Duodenal mucosa (tissue), 2 donors: ENCODE measurements around the gene CSDE1.

Source experiments
- H3K27ac ChIP-seq: one replicate; pipeline ENCODE4 v1.7.0; 2013; ENCODE audit warnings: low read depth, low read length
- H3K27me3 ChIP-seq, 2 donors: one replicate each; pipeline ENCODE4 v1.7.0; 2013; ENCODE audit warnings: low read length in 2 of 2, control low read depth in 1 of 2; ENCODE audit not compliant: insufficient read depth in 2 of 2, control insufficient read depth in 1 of 2
- H3K36me3 ChIP-seq, 2 donors: one replicate each; pipeline ENCODE4 v1.7.0; 2013; ENCODE audit warnings: low read length in 2 of 2, control low read depth in 1 of 2; ENCODE audit not compliant: insufficient read depth in 2 of 2, control insufficient read depth in 1 of 2
- H3K4me1 ChIP-seq, 2 donors: one replicate each; pipeline ENCODE4 v1.7.0; 2013; ENCODE audit warnings: low read length in 2 of 2, control low read depth in 1 of 2; ENCODE audit not compliant: insufficient read depth in 2 of 2, control insufficient read depth in 1 of 2
- H3K4me3 ChIP-seq, 2 donors: one replicate each; pipeline ENCODE4 v1.7.0; 2013; ENCODE audit warnings: low read length in 2 of 2, low read depth in 1 of 2
- H3K9ac ChIP-seq, 2 donors: one replicate each; pipeline ENCODE4 v1.7.0; 2013; ENCODE audit warnings: low read length in 2 of 2, low read depth in 1 of 2
- H3K9me3 ChIP-seq, 2 donors: one replicate each; pipeline ENCODE4 v1.7.0; 2013; ENCODE audit warnings: low read length in 2 of 2, control low read depth in 1 of 2; ENCODE audit not compliant: control insufficient read depth in 1 of 2

Gene CSDE1

DNA sequence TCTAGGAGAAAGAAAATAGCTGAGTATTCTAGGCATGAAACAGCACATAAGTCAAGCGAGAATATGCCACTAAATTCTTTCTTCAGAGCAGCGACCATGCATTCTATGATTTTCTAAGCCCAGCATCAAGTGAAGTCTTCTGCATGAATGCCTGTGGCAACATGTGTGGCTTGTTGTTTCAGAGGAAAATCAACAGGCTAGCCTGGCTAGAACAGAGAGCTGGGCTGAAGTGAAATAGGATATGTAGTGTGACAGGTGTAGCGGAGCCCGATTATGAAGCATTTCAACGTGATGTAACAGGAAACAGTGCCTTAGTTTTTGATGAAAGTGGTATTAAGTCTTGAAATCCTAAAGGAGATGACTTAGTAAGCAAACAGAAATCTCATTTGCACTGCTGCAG lies 7.0 kb downstream of the CSDE1 start:
- Histone ChIP-seq H3K9ac (no peak overlapping the region), H3K9me3 (no peaks in the 10 kb centered on the region), H3K27ac (no peak overlapping the region), H3K4me3 (no peak overlapping the region), H3K4me1 (peaks cover 41 to 67% of the 10 kb centered on the region in 2 donors), H3K27me3 (no peaks in the 10 kb centered on the region), H3K36me3 (peaks cover 15 to 34% of the 10 kb centered on the region in 2 donors)

DNA sequence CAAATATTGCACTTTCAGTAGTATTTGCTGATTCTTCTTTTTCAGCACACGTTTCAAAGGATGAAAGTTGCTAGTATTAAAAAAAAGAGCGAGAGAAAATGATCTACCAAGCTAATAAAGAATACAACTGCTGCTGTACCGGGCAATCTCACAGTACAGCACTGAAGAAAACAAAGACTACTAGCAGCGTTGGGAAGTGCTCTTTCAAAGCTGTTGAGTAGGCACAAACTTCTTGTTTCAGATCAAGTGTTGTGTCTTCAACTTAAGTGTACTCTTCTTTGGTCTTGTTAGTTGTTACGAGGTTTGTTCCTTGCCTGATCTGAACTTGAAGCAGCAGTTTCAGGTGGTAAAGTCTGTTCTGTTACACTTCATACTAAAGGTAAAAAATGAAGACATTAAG lies 7.9 kb downstream of the CSDE1 start:
- Histone ChIP-seq H3K36me3 (peaks cover 19 to 35% of the 10 kb centered on the region in 2 donors), H3K9ac (no peak overlapping the region), H3K27ac (no peak overlapping the region), H3K9me3 (no peaks in the 10 kb centered on the region), H3K4me3 (no peak overlapping the region), H3K27me3 (no peaks in the 10 kb centered on the region), H3K4me1 (peaks cover 32 to 57% of the 10 kb centered on the region in 2 donors)

DNA sequence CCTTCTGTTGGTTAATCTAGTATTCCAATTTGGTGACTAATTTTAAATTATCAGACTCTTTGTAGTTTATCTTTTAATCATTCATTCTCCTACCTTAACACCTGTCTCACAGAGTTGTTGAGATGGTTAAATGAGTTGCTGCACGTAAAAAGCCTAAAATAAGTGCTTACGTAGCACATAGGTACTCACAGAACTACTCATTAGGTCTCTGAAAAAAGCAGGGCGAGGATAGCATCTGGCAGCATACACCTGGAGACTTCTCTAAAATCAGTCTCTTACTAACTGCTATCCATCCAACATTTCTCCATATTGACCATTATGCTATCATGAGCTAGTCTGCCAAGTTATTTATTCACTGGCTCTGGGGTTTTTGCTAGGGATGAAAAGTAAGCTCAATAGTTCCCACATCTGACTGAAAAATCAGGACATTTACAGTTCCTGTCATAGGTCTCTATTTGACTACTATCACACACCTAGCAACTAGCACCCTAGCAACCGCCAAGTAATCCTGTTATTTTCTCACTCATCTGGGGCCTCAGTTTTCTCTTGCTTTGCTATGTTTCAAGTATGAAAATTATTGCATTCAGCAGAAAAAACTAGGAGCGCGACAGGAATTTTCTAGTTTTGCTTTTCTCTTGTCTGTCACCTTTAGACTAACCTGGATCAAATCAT lies 11.2 kb downstream of the CSDE1 start:
- H3K4me1 ChIP-seq, result peaks cover 10 to 26% of the 10 kb centered on the region in 2 donors

DNA sequence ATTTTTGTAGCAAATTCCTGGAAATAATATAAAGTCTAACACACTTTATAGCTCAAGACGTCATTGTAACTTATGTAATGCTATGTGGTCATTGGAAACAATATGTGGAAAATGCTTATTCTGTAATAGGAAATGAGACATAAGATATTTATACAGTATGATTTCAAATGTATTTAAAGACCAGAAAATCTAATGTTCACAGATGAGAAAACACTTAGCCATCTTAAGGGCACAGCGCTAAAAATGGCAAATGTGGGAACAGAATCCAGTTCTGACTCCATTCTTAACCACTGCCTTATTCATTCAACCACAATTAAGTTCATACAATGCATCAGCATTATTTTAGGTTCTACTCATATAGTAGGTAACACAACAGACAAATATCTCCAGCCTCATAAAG lies 12.5 kb downstream of the CSDE1 start:
- Histone ChIP-seq H3K4me1 (peaks cover 4 to 15% of the 10 kb centered on the region in 2 donors), H3K4me3 (no peak overlapping the region), H3K9ac (no peak overlapping the region), H3K27ac (no peak overlapping the region), H3K36me3 (peaks cover 26 to 55% of the 10 kb centered on the region in 2 donors), H3K9me3 (no peaks in the 10 kb centered on the region), H3K27me3 (no peaks in the 10 kb centered on the region)

More for the DNA sequence above, 11.2 kb downstream of the CSDE1 start:
- H3K27ac ChIP-seq, result no peak overlapping the region
- H3K9me3 ChIP-seq, result no peaks in the 10 kb centered on the region
- H3K27me3 ChIP-seq, result no peaks in the 10 kb centered on the region
- peaks cover 22 to 48% of the 10 kb centered on the region in 2 donors for H3K36me3 ChIP-seq
- H3K9ac ChIP-seq, result no peak overlapping the region
- H3K4me3 ChIP-seq, result no peak overlapping the region

DNA sequence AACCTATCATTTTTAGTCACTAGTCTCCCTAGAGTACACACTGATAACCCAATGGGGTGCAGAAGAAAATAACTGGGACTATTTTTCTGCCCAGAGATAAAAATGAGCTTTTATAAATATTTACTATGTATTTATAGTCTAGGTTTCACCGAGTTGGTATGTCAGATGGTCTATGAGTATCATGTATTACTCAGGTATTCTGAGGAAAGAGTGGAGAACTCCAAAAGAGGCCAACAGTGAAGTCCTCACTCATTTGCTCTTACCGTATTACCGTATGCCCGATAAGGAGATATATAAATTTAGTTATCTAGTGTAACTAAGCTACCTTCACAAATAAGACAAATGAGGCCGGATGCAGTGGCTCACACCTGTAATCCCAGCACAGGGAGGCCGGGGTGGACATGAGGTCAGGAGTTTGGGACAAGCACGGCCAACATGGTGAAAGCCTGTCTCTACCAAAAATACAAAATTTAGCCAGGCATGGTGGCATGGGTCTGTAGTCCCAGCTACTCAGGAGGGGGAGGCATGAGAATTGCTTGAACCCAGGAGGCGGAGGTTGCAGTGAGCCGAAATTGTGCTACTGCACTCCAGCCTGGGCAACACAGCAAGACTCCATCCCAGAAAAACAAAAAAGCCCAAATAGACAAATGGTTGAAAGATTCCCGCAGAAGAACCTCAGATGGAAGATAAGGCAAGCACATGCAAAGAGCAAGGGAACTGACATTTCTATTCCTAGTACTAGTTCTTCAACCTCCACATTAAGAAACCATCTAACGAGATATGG lies 15.6 kb downstream of the CSDE1 start:
- H3K27me3 ChIP-seq, result no peaks in the 10 kb centered on the region
- H3K36me3 ChIP-seq, result peaks cover 18 to 49% of the 10 kb centered on the region in 2 donors
- H3K27ac ChIP-seq, result no peak overlapping the region
- H3K4me1 ChIP-seq, result peaks cover 6 to 20% of the 10 kb centered on the region in 2 donors
- no peak overlapping the region for H3K9ac ChIP-seq
- no peaks in the 10 kb centered on the region for H3K9me3 ChIP-seq
- H3K4me3 ChIP-seq, result no peak overlapping the region

DNA sequence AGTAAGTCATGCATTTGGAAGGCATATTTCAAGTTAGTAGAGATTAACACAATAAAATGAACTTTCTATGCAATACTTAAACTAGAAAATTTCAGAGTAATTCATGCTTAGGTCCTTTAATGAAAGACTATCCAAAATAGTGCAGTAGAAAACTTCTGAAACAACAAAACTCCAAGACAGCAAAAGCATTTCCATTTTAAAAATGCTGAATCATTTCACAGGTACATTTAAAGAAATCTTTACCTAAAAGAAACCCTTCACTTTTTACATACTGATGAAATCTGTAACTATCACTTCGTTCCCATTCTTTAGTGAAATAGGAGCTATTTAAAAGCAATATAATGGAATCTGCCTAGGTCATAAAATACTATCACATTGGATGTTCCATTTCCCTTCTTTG lies 17.5 kb downstream of the CSDE1 start:
- H3K9me3 ChIP-seq, result no peaks in the 10 kb centered on the region
- no peak overlapping the region for H3K4me3 ChIP-seq
- H3K27me3 ChIP-seq, result no peaks in the 10 kb centered on the region
- H3K27ac ChIP-seq, result no peak overlapping the region
- peaks cover 33 to 52% of the 10 kb centered on the region in 2 donors for H3K36me3 ChIP-seq
- H3K4me1 ChIP-seq, result peaks cover 12 to 28% of the 10 kb centered on the region in 2 donors
- H3K9ac ChIP-seq, result no peak overlapping the region

DNA sequence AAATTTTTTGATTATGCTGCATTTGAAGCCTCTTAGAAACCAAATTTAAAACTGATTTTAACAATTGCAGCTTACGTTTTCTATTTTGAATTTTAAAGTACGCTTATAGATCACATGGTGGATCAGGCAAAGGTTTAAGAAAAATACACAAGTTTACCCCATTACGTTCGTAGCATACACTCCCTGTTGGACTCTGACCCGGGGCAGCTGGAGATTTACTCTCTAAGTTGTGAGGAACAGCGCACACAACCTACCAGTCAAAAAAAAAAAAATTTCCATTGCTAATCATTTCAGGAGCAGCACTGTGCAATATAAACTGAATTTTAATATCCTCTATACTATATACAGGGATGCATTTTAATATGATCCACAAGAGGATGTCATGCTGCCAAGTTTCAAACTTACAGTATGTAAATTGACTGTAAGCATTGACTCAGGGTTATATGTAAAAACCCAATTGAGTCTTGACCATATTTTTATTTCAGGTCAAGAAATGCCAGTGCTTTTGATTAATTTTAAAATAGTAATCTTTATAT lies 20.4 kb downstream of the CSDE1 start:
- no peaks in the 10 kb centered on the region for H3K9me3 ChIP-seq
- no peak overlapping the region for H3K9ac ChIP-seq
- H3K36me3 ChIP-seq, result peaks cover 49 to 72% of the 10 kb centered on the region in 2 donors
- H3K27me3 ChIP-seq, result no peaks in the 10 kb centered on the region
- peaks cover 12 to 33% of the 10 kb centered on the region in 2 donors for H3K4me1 ChIP-seq
- no peak overlapping the region for H3K4me3 ChIP-seq
- H3K27ac ChIP-seq, result no peak overlapping the region

DNA sequence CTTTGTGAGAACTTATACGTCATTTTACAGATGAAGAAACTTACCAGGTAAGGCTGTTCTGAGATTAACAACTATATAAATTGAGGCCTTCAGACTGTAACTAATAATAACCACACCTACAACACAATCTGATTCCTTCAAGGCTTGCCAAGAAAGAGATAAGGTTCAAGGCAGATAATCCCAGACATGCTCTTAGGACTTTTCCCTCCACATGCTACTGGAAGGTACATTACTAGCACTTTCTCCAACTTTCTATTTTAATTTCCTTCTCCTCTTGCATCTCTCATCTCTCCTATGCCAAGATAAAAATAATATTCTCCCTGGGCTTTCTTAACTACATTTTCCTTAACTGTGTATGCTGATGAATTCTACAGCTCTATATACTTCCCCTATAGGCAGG lies 22.3 kb downstream of the CSDE1 start:
- Histone ChIP-seq H3K4me3 (no peak overlapping the region), H3K36me3 (peaks cover 64 to 78% of the 10 kb centered on the region in 2 donors), H3K27me3 (no peaks in the 10 kb centered on the region), H3K9me3 (no peaks in the 10 kb centered on the region), H3K9ac (no peak overlapping the region), H3K4me1 (peaks cover 12 to 33% of the 10 kb centered on the region in 2 donors), H3K27ac (peak overlapping the region; percentile 34)

DNA sequence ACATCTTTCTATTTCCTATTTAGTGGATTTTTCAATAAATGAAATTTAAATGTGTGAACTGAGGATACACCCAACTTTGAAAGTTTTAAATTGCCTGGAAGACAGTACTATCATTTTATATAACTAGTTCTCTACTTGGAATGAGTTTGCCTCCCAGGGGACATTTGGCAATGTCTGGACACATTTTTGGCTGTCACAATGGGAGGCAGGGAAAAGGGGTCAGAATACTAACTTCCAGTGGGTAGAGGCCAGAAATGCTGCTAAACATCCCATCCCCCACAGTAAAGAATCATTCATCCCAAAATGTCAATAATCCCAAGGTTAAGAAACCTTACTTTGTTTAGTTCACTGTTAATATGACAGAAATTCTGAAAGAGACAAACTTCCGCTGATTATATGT lies 28.0 kb downstream of the CSDE1 start:
- Histone ChIP-seq H3K36me3 (peaks cover 79 to 99% of the 10 kb centered on the region in 2 donors), H3K9me3 (no peaks in the 10 kb centered on the region), H3K4me3 (no peak overlapping the region), H3K4me1 (peaks cover 0 to 3% of the 10 kb centered on the region in 2 donors), H3K9ac (no peak overlapping the region), H3K27ac (no peak overlapping the region), H3K27me3 (no peaks in the 10 kb centered on the region)

DNA sequence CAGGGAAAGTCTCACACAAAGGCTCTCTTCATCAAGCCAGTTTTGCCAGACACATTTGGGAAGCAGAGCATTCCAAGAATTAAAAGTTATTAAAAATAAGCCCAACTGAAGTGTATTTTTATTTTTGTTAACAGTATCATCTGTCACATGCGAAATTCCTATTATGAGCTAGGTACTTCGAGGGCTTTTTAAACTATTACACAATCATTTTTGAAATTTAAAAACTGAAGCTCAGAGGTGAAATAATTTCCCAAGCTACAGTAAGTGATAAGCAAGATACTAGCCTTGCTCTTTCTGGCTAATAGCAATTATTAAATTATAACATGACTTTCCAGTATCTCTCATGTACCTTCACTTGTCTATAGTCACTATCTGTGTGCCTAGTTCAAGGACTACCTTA lies 29.2 kb downstream of the CSDE1 start:
- Histone ChIP-seq H3K4me3 (no peak overlapping the region), H3K9ac (no peak overlapping the region), H3K36me3 (peaks cover 80 to 98% of the 10 kb centered on the region in 2 donors), H3K4me1 (no peaks in the 10 kb centered on the region), H3K27ac (no peak overlapping the region), H3K27me3 (no peaks in the 10 kb centered on the region), H3K9me3 (no peaks in the 10 kb centered on the region)
